NCI-H187 (cell line): ENCODE measurements around the gene ERO1B.
"Not testable (repeated sequence)": the region's sequence is repeated elsewhere in the genome, so short reads cannot be mapped to it uniquely, and the experiment has no call there.

Experiments used
- DNase-seq, 2 experiments: peaks; one replicate each; lab custom pipeline; 2025; lab: John Stamatoyannopoulos, UW

The ERO1B gene

DNA sequence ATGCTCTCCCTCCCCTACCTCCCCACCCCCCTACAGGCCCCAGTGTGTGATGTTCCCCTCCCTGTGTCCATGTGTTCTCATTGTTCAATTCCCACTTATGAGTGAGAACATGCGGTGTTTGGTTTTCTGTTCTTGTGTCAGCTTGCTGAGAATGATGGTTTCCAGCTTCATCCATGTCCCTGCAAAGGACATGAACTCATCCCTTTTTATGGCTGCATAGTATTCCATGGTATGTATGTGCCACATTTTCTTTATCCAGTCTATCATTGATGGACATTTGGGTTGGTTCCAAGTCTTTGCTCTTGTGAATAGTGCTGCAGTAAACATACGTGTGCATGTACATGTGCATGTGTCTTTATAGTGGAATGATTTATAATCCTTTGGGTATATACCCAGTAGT lies 95.3 kb downstream of the ERO1B start:
- not testable (repeated sequence) for DNase-seq

DNA sequence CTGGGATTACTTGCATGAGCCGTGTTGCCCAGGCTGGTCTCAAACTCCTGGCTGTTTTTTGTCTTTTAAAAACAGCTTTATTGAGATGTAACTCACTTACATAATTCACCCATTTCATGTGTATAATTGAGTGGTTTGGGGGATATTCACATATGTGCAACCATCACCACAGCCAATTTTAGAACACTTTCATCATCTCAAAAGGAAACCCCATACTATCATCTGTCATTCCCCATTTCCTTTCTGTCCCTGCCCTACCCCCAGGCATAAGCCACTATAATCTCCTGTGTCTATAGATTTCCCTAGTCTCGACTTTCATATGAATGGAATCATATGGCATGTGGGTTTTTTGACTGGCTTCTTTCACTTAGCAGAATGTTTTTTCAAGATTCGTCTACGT lies 96.1 kb downstream of the ERO1B start:
- DNase-seq: no peak

DNA sequence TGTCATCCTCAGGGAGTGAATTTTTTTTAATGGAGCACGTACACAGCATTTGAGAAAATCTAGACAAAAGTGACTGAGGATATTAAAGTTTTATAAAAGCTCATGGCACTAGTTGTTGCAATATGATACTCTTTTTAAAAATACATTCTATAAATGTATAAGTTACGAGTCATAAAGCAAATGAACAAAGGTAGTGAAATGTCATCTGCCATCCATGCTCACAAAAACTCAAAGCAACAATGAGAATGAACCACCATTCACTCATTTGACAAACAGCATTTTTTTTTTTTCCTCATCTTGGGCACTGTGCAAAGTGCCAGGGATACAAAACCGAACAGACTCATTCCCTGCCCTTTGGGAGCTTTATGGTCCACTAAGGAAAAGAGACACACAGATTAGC lies 100.7 kb downstream of the ERO1B start:
- DNase-seq: no peak

DNA sequence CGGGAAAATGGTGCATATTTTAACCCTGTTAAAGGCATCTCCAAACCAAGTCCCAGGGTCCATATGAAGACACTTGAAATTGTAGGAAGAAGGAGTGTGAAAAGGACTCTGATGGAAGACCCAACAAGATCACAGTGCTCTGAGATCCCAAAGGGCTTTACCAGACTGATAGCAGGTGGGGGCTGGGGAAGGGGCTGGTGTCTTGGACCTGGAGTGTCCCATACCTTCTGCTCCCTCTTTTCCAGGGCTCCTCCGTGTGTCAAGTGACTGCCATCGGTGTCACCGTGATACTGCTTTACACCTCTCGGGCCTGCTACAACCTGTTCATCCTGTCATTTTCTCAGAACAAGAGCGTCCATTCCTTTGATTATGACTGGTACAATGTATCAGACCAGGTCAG lies 102.1 kb downstream of the ERO1B start:
- no peak for DNase-seq

DNA sequence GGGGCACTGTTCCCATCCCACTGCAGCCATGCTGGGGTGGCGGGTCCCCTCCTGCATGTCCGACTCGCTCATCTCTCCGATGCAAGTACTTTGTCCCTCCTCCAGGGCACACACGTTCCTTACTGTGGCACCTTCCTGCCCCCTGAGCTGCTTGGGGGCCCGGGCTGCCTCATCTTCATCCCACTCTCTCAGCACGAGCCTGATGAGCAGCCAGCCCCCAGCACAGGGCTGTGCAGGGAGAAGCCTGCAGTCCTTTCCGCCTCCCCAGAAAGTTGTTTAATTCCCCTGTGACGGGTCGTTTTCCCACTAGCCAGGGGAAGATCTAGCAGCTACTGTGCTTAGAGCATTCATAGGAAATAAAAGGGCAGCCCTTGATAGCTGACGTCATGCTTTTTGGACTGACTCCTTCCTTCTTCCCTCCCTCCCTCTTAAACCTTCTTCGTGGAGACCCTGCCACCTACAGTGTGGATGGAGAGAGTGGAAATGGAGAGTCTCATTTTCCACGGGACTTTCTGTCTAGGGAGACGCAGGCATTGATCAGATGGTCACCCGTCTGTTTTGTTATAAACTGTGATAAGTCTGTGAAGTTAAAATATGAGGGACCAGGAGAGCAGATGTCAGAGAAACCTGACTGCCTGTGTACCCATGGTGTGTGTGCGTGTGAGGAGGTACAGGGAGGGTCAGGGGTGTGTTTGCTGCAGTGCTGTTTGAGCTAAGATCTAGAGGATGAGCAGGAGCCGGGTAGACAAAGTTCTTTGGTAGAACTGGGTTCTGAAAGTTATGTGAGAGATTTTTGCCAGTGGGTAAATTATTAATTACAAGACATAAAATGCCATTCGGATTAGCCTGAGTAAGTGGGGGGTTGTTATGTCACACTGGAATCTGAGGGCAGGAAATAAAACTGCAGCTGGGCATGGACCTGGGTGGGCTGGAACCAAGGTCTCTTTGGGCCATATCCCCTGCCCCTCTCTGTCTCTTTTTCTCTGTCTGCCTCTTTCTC lies 105.1 kb downstream of the ERO1B start:
- no peak for DNase-seq

DNA sequence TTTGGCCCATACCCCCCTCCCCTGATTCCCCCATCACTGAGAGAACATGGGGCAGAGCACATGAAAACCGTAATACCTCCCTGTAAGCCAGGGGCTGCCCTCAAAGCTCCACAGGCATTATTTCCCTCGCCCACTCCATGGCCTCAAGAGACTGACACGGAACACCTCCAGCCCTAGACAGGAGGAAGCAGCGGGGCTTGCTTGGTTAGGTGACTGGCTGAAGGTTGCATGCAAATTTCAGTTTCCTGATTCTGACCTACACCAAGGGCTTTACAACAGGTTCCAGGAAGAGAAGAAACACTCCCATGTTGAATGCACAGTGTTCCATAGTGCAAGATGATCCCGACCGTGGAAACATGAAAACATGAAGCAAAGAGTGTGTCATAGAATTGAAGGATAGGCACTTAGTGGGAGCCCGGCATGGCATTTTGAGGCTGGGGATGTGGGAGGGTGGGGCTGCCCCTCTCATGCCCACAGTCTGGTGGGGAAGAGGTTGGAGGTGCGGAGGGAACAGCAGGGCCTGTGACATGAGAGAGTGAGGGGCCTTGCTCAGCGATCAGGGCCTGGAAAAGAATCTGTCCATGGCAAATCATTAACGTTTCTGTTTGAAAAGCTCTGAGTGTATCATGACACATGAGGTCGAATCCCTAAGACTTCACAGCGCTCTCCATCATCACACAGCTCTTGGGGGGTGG lies 106.0 kb downstream of the ERO1B start:
- no peak for DNase-seq

DNA sequence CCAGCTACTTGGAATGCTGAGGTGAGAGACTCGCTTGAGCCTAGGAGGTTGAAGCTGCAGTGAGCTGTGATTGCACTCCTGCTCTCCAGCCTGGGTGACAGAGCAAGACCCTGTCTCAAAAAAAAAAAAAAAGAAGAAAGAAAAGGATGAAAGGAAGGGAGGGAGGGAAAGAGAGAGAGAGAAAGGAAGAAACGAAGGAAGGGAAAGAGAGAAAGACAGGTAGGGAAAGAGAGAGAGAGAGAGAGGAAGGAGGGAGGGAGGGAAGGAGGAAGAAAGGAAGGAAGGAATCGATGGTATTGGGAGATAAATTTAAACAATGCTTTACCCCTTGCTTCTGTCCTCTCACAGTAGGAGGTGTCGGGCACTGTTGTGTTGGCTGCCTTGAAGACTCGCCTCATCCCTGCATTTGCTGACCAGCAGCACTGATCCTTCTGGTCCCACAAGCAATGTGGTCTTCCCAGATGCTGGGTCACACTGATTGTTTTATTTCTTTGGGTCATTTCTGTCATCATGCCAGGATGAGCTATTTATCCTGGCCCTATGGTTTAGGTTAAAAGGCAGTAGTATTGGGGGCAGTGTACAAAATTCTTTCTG lies 108.5 kb downstream of the ERO1B start:
- no peak for DNase-seq

DNA sequence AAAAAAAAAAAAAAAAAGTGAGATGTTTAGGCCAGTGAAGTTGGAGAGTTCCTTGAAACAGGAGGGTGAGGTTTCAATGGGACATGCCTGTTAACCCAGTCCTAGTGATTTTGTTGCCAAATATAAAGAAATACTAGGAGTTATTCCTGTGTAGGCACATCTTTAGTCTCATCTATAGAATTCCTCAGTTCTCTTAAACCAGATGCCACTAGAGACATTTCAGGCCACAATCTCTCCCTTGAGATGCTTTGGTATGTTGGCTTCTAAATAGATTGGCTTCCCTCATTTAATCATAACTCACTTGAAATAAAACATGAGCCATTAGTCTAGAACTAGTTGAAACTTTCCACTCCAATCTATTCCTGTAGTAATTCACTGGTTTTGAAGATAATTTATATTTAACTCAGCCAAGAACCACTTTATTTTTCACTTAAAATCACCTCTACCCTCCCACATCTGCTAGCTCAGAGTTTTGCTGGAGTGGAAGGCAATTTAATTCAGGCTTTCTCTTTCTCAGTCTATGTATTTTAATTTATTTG lies 109.6 kb downstream of the ERO1B start:
- no peak for DNase-seq

DNA sequence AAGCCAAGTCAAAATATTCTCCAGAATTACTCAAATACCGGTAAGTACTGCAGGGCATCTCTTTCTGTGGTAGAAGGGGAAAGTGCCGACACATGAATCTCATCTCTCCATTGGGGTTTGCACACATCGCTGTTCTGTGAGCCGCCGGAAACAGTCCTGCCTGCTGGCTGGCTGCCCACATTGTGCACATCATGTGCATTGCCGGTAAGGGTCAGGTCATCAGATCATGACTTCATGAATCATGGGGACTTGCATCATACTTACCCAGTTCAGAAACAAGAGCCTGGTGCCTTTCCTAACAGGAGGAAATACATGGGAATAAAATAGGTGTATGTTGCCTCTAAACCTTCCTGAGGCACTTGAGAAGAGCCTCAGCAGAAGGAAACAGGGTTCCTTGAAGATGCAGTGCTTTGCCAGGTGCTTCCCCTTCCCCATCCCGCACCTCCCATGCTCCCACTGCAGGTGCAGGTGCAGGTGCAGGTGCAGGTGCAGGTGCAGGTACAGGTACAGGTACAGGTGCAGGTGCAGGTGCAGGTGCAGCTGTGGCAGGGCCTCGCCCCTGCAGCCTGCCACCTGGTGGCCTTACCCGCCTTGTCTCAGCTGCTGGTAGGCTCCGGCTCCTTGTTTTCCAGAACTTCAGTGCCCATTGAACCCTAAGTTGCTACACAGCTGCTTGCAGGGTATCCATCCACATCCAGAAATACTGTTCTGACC lies 112.9 kb downstream of the ERO1B start:
- no peak for DNase-seq

DNA sequence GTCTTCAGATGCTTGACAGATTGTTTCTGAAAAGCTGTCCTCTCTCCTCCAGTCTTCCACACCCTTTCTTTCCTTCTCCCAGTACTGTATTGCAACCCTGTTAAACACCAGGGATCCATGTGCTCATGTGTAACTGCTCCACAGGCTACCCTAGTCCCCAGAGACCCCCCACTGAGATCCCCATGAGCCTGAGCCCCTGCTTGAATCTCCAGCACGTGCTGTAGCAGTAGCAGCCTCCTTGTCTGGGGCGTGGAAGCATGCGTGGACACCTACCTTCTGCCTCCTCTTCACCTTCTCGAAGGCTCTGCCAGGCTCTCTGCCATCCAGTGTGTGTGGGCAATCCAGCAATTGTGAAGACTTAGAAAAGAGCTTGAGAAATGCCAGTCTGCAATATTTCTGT lies 114.2 kb downstream of the ERO1B start:
- DNase-seq: no peak

DNA sequence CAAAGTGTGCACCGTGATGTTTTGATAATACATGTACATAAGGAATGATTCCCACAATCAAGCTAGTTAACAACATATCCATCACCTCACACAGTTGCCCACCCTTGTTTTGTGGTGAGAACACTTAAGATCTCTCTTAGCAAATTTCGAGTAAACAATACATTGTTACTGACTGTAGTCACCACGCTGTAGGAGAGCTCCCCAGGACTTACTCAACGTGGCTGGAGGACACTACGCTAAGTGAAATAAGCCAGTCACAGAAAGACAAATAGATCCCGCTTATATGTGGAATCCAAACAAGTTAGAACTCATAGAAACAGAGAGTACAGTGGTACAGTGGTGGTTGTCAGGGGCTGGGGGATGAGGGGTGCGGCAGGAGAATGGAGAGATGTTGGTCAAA lies 114.6 kb downstream of the ERO1B start:
- no peak for DNase-seq

DNA sequence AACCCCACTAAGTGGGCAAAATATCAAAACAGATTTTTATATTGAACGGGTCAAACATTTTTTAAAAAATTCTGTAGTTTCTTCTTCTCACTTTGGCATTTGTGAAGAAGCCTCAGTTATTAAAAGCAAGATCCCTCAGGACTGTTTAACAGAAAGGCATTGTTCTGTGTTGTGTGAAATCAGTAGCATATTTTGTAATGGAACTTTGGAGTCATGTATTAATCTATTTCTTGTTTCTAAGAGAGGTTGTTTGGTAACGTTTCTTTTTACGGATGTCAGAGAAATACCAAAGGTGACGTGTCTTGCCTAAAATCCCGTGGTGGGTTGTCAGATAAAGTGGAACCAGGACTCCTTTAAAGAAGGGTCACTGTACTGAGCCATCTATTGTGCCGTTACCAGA lies 115.7 kb downstream of the ERO1B start:
- no peak for DNase-seq
